GM12874 (cell line): ENCODE measurements around the gene GRID1.

Experiments
- TF ChIP-seq, protein P1 (sequence below): IDR thresholded peaks from 2 replicates; pipeline ENCODE4 v1.5.1; 2011; ENCODE audit warnings: low read depth, mild to moderate bottlenecking, control low read depth, low read length, moderate library complexity; ENCODE audit not compliant: insufficient read depth

Gene GRID1

GRCh38 chr10:86067436-86068050 is 299.1 kb downstream of the GRID1 start:
- TF ChIP-seq, protein P1, sequence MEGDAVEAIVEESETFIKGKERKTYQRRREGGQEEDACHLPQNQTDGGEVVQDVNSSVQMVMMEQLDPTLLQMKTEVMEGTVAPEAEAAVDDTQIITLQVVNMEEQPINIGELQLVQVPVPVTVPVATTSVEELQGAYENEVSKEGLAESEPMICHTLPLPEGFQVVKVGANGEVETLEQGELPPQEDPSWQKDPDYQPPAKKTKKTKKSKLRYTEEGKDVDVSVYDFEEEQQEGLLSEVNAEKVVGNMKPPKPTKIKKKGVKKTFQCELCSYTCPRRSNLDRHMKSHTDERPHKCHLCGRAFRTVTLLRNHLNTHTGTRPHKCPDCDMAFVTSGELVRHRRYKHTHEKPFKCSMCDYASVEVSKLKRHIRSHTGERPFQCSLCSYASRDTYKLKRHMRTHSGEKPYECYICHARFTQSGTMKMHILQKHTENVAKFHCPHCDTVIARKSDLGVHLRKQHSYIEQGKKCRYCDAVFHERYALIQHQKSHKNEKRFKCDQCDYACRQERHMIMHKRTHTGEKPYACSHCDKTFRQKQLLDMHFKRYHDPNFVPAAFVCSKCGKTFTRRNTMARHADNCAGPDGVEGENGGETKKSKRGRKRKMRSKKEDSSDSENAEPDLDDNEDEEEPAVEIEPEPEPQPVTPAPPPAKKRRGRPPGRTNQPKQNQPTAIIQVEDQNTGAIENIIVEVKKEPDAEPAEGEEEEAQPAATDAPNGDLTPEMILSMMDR, result no peak

- TF ChIP-seq, protein P1, result no peak
These were observed 299.9 kb downstream of the GRID1 start for GRCh38 chr10:86066696-86067095.

DNA sequence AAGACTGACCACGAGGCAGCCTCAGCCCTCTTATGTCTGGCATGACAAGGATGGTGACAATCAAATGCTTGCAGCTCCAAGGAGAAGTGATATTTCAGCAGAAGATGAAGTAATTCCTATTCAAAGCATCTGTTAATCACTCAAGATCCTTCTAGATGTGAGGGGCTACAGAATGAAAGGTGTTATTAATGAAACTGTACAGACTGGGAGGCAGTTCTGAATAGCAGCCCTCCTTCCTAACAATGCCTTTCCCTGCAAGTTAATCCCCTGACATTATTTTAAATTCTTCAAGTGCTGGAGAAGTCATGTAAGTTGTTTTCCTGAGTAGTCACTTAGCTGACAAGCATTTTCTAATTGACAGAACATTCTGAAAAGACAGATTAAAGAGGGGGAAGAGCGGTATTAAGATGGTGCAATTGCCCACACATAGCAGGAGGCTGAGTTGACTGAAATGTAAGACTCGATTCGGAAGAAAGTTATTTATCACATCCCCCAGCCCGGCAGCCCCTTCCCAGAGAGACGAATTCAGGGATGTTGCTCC is 300.8 kb downstream of the GRID1 start:
- TF ChIP-seq, protein P1, result no peak

DNA sequence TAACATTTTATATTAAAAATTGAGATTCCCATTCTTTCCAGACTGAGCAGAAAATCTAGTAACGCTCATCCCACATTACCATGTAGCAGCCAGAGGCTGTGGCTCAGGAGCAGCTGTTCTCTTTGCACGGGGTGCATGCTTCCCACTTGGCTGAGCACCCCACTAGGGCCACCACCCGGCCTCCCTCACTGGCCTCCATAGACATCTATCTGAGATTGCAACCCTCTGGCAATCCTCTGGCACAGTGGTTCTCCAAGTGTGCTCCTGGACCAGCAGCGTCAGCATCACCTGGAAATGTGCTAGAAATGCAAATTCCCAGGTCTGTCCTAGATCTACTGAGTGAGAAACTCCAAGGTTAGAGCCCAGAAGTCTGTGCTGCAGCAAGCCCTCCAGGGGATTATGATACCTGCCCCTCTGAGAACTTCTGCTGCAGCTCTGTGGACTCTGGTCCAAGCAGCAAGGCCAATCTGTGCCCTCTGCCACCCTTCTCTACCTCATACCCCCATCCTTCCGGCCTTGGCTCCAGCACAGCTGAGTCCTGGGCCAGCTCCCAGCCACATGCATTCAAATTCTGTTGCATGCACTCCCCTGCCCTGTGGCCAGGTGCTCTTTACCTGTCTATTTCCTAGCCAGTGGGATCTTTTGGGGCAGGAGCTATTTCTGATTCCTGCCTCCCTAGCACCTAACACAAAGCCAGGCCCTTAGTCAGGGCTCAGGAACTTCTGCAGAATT is 301.5 kb downstream of the GRID1 start:
- TF ChIP-seq, protein P1, result no peak

DNA sequence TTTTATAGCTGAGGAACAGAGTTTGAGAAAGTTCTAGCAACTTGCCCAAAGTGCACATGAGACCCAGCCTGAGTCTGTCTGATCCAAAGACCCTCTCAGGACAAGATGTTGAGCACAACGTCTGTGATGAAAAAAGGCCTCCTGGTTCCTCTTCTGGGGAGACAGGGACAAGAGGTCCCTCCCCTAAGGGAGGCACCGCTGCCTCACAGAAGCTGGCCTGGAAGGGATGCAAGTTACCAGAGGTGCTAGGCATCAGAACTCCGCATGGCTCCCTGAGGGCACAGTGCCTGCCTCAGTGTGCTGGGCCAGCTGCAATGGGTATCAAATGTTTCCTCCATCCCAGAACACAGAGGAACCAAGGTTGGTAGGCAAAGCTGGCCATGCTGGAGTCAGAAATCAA is 302.4 kb downstream of the GRID1 start:
- TF ChIP-seq, protein P1, result no peak

DNA sequence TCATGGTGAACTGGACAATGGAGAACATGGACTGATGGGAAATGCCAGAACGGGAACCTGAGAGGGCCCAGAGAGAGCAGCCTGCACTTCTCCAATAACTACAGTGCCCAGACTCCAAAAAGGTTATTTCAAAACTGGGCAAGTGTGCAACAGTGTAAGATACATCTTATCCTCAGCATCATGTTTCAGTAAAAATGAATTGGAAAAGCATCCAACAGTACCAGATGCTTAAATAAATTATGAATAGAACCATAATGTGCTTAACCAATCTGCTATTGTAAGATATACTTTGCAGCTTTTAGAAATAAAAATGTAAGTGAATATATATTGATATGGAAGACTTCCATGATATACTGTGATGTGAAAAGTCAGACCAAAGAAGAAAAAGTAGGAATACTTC is 303.3 kb downstream of the GRID1 start:
- TF ChIP-seq, protein P1, result no peak

DNA sequence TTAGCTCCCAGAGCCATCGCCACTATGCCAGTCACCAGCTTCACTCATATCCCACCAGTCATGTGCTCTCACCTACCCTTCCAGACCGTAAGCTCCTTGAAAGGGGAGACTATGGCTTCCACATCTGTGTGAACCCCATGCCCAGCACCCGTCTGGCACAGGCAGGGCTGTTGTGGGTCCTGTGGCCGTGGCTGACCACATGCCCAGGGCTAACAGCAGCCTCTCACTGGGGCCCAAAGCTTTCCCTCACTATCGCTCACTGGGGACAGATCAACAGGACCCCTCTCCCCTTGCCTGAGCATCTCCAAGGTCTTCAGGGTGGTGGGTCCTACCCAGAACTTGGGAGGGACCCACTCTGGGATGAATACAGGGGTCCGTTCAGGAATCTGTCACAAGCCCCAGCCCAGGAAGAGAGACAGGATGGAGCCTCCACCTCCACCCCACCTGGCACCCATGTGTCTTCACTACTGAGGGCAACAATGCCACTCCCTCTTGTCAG is 303.9 kb downstream of the GRID1 start:
- TF ChIP-seq, protein P1, result no peak
